Activated naive CD8-positive, alpha-beta T cell treated with anti-CD3 and anti-CD28 coated beads, Interleukin-2, amount 50 U/mL, for 24 hours (primary cell): ENCODE data around the gene AP4S1.

Source experiments
- ATAC-seq: fragments of 150-1000 bp; cut with Tn5 transposase; one replicate; pipeline ENCODE4 v1.10.0; 2021
- DNase-seq: peaks from one replicate; pipeline ENCODE4 v3.0.0; 2021
- H3K27ac Mint-ChIP-seq: one replicate; pipeline ENCODE4 v1.8.0; 2021; ENCODE audit warnings: mild to moderate bottlenecking, mixed read lengths
- H3K27me3 Mint-ChIP-seq: one replicate; pipeline ENCODE4 v1.8.0; 2021; ENCODE audit warnings: mixed read lengths
- H3K36me3 Mint-ChIP-seq: one replicate; pipeline ENCODE4 v1.8.0; 2021; ENCODE audit warnings: low read depth, mixed read lengths
- H3K4me1 Mint-ChIP-seq: one replicate; pipeline ENCODE4 v1.8.0; 2021; ENCODE audit warnings: mixed read lengths
- H3K4me3 Mint-ChIP-seq: one replicate; pipeline ENCODE4 v1.8.0; 2021; ENCODE audit warnings: mild to moderate bottlenecking, moderate library complexity, mixed read lengths
- H3K9me3 Mint-ChIP-seq: one replicate; pipeline ENCODE4 v1.8.0; 2021; ENCODE audit warnings: mixed read lengths

AP4S1 gene

DNA sequence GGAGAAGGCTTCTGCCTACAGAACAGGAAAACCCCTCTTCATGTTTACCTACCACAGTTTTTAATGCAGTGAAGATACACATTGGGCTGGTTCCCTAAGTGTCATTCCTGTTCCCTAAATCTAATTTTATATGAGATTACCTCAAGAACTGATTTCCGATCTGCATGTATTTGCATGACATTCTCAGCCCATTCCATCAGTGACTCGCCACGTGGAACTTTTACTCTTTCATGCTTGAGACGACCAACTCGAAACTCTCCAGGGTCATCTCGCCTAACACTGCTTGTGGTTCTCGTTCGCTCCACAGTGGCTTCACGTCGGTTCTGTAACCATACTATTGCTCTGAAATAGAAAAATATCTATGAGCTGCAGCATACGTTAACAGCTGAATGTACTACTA is 83.8 kb downstream of the AP4S1 start:
- Mint-ChIP-seq H3K9me3 (no peaks in the 10 kb centered on the region), H3K27me3 (no peaks in the 10 kb centered on the region), H3K27ac (no peak overlapping the region), H3K4me3 (no peak overlapping the region), H3K36me3 (peaks cover 67% of the 10 kb centered on the region), H3K4me1 (peaks cover 8% of the 10 kb centered on the region)
- DNase-seq = no peak
- ATAC-seq = no peak

GRCh38 chr14:31110872-31111271 is 85.4 kb downstream of the AP4S1 start:
- H3K4me1 Mint-ChIP-seq = peaks cover 8% of the 10 kb centered on the region
- no peaks in the 10 kb centered on the region for H3K27me3 Mint-ChIP-seq
- no peak overlapping the region for H3K27ac Mint-ChIP-seq
- no peak overlapping the region for H3K4me3 Mint-ChIP-seq
- H3K9me3 Mint-ChIP-seq = no peaks in the 10 kb centered on the region
- H3K36me3 Mint-ChIP-seq = peaks cover 62% of the 10 kb centered on the region
- ATAC-seq = no peak
- DNase-seq = no peak

DNA sequence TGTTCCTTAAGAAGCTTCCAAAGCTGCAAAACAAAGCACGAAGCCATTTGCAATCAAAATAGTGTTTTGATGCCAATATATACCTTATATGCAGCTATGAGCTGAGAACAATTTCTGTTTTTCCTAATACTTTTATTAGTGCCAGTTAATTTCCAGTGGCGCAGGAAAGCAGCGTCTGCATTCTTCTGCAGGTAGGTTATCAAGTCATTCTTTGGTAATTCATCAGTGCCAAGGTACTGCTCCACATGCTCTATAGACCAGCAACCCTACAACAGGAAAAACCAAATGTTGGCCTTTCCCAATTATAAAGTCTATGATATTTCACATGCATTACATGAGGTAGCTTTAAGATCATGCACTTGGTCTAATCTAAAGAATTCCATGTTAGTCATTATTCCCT is 88.3 kb downstream of the AP4S1 start:
- DNase-seq (no peak), ATAC-seq (no peak)
- Mint-ChIP-seq H3K4me1 (no peaks in the 10 kb centered on the region), H3K27ac (no peak overlapping the region), H3K36me3 (peaks cover 59% of the 10 kb centered on the region), H3K27me3 (no peaks in the 10 kb centered on the region), H3K4me3 (no peak overlapping the region), H3K9me3 (no peaks in the 10 kb centered on the region)

- no peak for DNase-seq
Observed at GRCh38 chr14:31118892-31119291, 93.4 kb downstream of the AP4S1 start.

GRCh38 chr14:31122098-31122611 is 96.7 kb downstream of the AP4S1 start:
- Mint-ChIP-seq H3K27ac (no peak overlapping the region), H3K36me3 (peaks cover 59% of the 10 kb centered on the region), H3K4me3 (no peak overlapping the region), H3K4me1 (peaks cover 12% of the 10 kb centered on the region), H3K9me3 (no peaks in the 10 kb centered on the region), H3K27me3 (no peaks in the 10 kb centered on the region)
- no peak for DNase-seq
- no peak for ATAC-seq

More at GRCh38 chr14:31118892-31119291, 93.4 kb downstream of the AP4S1 start:
- H3K27ac Mint-ChIP-seq = no peak overlapping the region
- ATAC-seq = no peak
- H3K36me3 Mint-ChIP-seq = peaks cover 62% of the 10 kb centered on the region
- peaks cover under 1% of the 10 kb centered on the region for H3K4me1 Mint-ChIP-seq
- no peaks in the 10 kb centered on the region for H3K27me3 Mint-ChIP-seq
- no peaks in the 10 kb centered on the region for H3K9me3 Mint-ChIP-seq
- no peak overlapping the region for H3K4me3 Mint-ChIP-seq

DNA sequence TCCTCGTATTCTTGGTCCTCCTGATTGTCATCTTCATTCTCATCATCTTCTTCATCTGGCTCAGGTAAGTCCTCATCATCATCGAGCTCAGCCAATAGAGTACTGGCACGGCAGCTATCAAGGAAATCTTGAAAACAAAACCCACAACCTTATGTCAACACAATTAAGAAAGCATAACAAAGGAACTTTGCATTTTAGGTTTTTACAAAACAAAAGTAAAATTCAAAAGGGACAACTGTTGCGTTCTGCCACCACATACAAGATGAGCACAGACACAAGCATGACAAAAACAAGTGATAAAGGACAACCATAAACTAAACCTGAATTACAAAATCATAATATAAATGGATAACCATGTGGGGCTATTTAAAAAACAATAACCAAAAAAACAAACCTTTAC is 97.5 kb downstream of the AP4S1 start:
- Mint-ChIP-seq H3K9me3 (no peaks in the 10 kb centered on the region), H3K4me3 (no peak overlapping the region), H3K4me1 (peaks cover 19% of the 10 kb centered on the region), H3K36me3 (peaks cover 59% of the 10 kb centered on the region), H3K27me3 (no peaks in the 10 kb centered on the region), H3K27ac (no peak overlapping the region)
- DNase-seq = no peak
- no peak for ATAC-seq

DNA sequence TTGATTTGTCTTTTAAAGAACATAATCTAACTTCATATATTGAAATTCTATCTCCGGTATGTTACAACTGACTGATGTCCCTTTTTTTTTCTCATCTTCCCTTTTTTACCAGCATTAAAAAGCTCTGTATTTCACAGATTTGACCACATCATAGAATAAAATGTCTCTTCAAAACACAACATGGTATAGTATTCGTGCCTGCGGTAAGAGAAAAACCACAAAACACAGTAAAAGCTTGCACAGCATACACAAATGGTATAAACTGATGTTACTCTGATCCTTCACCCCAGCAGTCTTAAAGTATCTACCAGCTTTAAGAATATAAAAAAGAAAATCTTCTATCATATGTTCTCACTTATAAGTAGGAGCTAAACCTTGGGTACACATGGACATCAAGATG is 98.7 kb downstream of the AP4S1 start:
- H3K27me3 Mint-ChIP-seq = no peaks in the 10 kb centered on the region
- ATAC-seq (peak; percentile 47), DNase-seq (no peak)
- no peak overlapping the region for H3K27ac Mint-ChIP-seq
- peaks cover 63% of the 10 kb centered on the region for H3K36me3 Mint-ChIP-seq
- no peak overlapping the region for H3K4me3 Mint-ChIP-seq
- peaks cover 32% of the 10 kb centered on the region for H3K4me1 Mint-ChIP-seq
- H3K9me3 Mint-ChIP-seq = no peaks in the 10 kb centered on the region

GRCh38 chr14:31125231-31125630 is 99.8 kb downstream of the AP4S1 start:
- Mint-ChIP-seq H3K27ac (no peak overlapping the region), H3K36me3 (peaks cover 62% of the 10 kb centered on the region), H3K9me3 (no peaks in the 10 kb centered on the region), H3K4me3 (no peak overlapping the region), H3K4me1 (peaks cover 33% of the 10 kb centered on the region), H3K27me3 (no peaks in the 10 kb centered on the region)
- DNase-seq (no peak), ATAC-seq (no peak)

DNA sequence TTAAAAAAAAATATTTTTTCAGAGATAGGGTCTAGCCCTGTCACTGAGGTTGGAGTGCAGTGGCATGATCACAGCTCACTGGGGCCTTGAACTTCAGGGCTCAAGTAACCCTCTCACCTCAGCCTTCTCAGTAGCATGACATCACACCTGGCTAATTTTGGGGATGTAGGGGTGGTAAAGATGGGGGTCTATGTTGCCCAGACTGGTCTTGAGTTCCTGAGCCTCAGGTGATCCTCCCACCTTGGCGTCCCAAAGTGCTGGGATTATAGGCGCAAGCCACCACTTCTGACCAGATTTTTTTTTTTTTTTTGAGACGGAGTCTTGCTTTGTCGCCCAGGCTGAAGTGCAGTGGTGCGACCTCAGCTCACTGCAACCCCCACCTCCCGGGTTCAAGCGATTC is 101.2 kb downstream of the AP4S1 start:
- Mint-ChIP-seq H3K36me3 (peaks cover 67% of the 10 kb centered on the region), H3K4me3 (no peak overlapping the region), H3K27ac (no peak overlapping the region), H3K9me3 (no peaks in the 10 kb centered on the region), H3K4me1 (peaks cover 33% of the 10 kb centered on the region), H3K27me3 (no peaks in the 10 kb centered on the region)
- DNase-seq (no peak), ATAC-seq (no peak)

DNA sequence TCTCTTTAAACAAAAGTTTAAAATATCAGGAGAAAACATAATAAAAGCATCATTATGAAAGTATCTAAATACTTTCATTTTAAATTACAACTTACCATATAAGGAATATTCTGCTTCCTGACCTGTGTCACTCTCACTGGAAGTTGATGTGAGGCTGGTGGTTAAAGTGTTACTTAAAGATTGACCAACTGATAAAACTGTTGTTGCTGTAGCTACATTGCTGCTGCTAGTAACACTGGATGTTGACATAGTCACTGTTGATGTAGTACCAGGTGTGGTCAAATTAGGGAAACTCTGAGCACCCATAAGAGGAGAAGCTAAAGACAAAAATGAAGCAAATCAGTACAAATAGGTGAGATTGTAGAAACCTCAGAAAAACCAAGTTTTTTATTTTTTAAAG is 102.2 kb downstream of the AP4S1 start:
- Mint-ChIP-seq H3K4me3 (no peak overlapping the region), H3K27me3 (no peaks in the 10 kb centered on the region), H3K9me3 (no peaks in the 10 kb centered on the region), H3K27ac (no peak overlapping the region), H3K4me1 (peaks cover 33% of the 10 kb centered on the region), H3K36me3 (peaks cover 58% of the 10 kb centered on the region)
- DNase-seq (no peak), ATAC-seq (peak; percentile 95)

GRCh38 chr14:31128601-31129526 is 103.4 kb downstream of the AP4S1 start:
- no peak for DNase-seq
- Mint-ChIP-seq H3K9me3 (no peaks in the 10 kb centered on the region), H3K4me3 (no peak overlapping the region), H3K27me3 (no peaks in the 10 kb centered on the region), H3K27ac (no peak overlapping the region), H3K4me1 (peaks cover 33% of the 10 kb centered on the region), H3K36me3 (peaks cover 55% of the 10 kb centered on the region)
- ATAC-seq = no peak

- no peak for DNase-seq
- no peaks in the 10 kb centered on the region for H3K9me3 Mint-ChIP-seq
- peaks cover 11% of the 10 kb centered on the region for H3K4me1 Mint-ChIP-seq
- ATAC-seq = no peak
- no peak overlapping the region for H3K27ac Mint-ChIP-seq
- H3K4me3 Mint-ChIP-seq = no peak overlapping the region
- peaks cover 46% of the 10 kb centered on the region for H3K36me3 Mint-ChIP-seq
- H3K27me3 Mint-ChIP-seq = no peaks in the 10 kb centered on the region
Observed at GRCh38 chr14:31133133-31133532, 107.7 kb downstream of the AP4S1 start.

DNA sequence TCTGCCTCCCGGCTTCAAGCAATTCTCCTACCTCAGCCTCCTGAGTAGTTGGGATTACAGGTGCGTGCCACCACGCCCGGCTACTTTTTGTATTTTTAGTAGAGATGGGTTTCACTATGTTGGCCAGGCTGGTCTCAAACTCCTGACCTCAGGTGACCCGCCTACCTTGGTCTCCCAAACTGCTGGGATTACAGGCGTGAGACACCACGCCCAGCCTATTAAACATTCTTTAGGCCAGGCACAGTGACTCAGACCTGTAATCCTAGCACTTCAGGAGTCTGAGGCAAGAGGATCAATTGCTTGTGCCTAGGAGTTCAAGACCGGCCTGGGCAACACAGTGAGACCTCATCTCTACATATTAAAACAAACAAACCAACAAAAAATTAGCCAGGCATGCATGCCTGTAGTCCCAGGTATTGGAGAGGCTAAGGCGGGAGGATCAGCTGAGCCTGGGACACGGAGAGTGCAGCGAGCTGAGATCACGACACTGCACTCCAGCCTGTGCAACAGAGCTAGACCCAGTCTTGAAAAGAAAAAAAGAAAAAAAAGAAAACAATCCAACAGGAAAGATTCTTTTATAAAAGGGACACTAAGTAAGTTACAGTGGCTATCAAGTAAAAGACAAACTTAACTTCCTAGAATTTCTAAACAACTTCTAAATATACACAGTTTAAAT is 111.9 kb downstream of the AP4S1 start:
- Mint-ChIP-seq H3K4me3 (no peak overlapping the region), H3K27me3 (no peaks in the 10 kb centered on the region), H3K4me1 (no peaks in the 10 kb centered on the region), H3K27ac (no peak overlapping the region), H3K9me3 (no peaks in the 10 kb centered on the region), H3K36me3 (peaks cover 31% of the 10 kb centered on the region)
- ATAC-seq = no peak
- no peak for DNase-seq

- ATAC-seq = no peak
- Mint-ChIP-seq H3K27me3 (no peaks in the 10 kb centered on the region), H3K4me3 (no peak overlapping the region), H3K4me1 (no peaks in the 10 kb centered on the region), H3K36me3 (peaks cover 29% of the 10 kb centered on the region), H3K27ac (no peak overlapping the region), H3K9me3 (no peaks in the 10 kb centered on the region)
- DNase-seq = no peak
Observed at GRCh38 chr14:31138301-31138700, 112.9 kb downstream of the AP4S1 start.

- H3K27me3 Mint-ChIP-seq = no peaks in the 10 kb centered on the region
- H3K27ac Mint-ChIP-seq = no peak overlapping the region
- DNase-seq = no peak
- ATAC-seq = no peak
- no peak overlapping the region for H3K4me3 Mint-ChIP-seq
- H3K9me3 Mint-ChIP-seq = no peaks in the 10 kb centered on the region
- H3K4me1 Mint-ChIP-seq = no peaks in the 10 kb centered on the region
- peaks cover 31% of the 10 kb centered on the region for H3K36me3 Mint-ChIP-seq
Observed at GRCh38 chr14:31139301-31139847, 113.9 kb downstream of the AP4S1 start.
